H1 (cell line): ENCODE data around the gene VAPB.

Experiments
- BACH1 ChIP-seq: IDR thresholded peaks from 2 replicates; pipeline ENCODE4 v1.6.1; 2012; ENCODE audit warnings: low read length, improper control_type of control experiment
- CEBPB ChIP-seq: IDR thresholded peaks from 2 replicates; pipeline ENCODE4 v1.6.1; 2012; ENCODE audit warnings: low read depth, low read length
- EP300 ChIP-seq, 2 experiments: IDR thresholded peaks; 1 replicate in 1 of 2; 2 replicates in 1 of 2; pipeline ENCODE4 v1.6.1; 2011 to 2012; ENCODE audit warnings: low read depth in 2 of 2, low read length in 2 of 2, mild to moderate bottlenecking in 2 of 2, borderline replicate concordance in 1 of 2, inconsistent platforms in 1 of 2, moderate library complexity in 1 of 2
- GABPA ChIP-seq: IDR thresholded peaks from 2 replicates; pipeline ENCODE4 v1.6.1; 2011; ENCODE audit warnings: mild to moderate bottlenecking, low read length, moderate library complexity, borderline replicate concordance; ENCODE audit not compliant: insufficient read depth
- POLR2A ChIP-seq, 2 experiments: IDR thresholded peaks; 1 replicate in 1 of 2; 2 replicates in 1 of 2; pipeline ENCODE4 v1.6.1; 2011; ENCODE audit warnings: low read depth in 2 of 2, low read length in 2 of 2, mild to moderate bottlenecking in 2 of 2; ENCODE audit errors: control extremely low read depth in 1 of 2
- TF ChIP-seq, protein P1 (sequence below), 3 experiments: IDR thresholded peaks; 1 replicate in 2 of 3; 2 replicates in 1 of 3; pipeline versions ENCODE4 v1.5.1 to v1.6.1; 2011; ENCODE audit warnings: low read length in 3 of 3, mild to moderate bottlenecking in 3 of 3, inconsistent platforms in 2 of 3, low read depth in 1 of 3, moderate library complexity in 1 of 3; ENCODE audit not compliant: insufficient read depth in 1 of 3; ENCODE audit errors: control extremely low read depth in 1 of 3

DNA sequence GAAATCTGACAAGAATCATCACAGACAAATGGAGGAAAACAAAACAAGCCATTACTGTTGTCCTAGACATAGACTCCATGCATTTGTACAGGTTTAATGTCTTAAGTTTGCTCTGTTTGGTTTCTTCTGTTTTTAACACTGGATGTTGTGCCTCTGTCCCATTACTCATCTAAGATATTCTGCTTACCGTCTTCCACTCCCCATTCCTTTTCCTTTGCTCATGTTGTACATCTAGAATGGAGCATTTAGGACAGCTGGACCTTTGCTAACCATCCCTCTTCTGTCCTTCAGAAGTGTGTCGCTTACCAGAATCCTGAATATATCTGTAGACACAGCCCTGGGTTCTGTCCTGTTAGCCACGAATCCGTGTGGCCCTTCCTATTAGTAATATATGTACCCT is 44.3 kb upstream of the VAPB start:
- TF ChIP-seq BACH1 (no peak), CEBPB (no peak), POLR2A (IDR thresholded peaks at IDR 0.05; ENCODE audit: control extremely low read depth in 1 of 2, low read depth in 2 of 2, low read length in 2 of 2) (no peak), EP300 (IDR thresholded peaks at IDR 0.05; ENCODE audit: borderline replicate concordance in 1 of 2, low read depth in 2 of 2, low read length in 2 of 2) (no peak), GABPA (no peak)
- TF ChIP-seq, protein P1, sequence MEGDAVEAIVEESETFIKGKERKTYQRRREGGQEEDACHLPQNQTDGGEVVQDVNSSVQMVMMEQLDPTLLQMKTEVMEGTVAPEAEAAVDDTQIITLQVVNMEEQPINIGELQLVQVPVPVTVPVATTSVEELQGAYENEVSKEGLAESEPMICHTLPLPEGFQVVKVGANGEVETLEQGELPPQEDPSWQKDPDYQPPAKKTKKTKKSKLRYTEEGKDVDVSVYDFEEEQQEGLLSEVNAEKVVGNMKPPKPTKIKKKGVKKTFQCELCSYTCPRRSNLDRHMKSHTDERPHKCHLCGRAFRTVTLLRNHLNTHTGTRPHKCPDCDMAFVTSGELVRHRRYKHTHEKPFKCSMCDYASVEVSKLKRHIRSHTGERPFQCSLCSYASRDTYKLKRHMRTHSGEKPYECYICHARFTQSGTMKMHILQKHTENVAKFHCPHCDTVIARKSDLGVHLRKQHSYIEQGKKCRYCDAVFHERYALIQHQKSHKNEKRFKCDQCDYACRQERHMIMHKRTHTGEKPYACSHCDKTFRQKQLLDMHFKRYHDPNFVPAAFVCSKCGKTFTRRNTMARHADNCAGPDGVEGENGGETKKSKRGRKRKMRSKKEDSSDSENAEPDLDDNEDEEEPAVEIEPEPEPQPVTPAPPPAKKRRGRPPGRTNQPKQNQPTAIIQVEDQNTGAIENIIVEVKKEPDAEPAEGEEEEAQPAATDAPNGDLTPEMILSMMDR (IDR thresholded peaks at IDR 0.05; ENCODE audit: control extremely low read depth in 1 of 3, insufficient read depth in 1 of 3, low read depth in 1 of 3, low read length in 3 of 3), result no peak
